VCaP (cell line): ENCODE results near the gene ADAMTS19.
"Not testable (repeated sequence)": the region's sequence is repeated elsewhere in the genome, so short reads cannot be mapped to it uniquely, and the experiment has no call there.

ENCODE experiments used
- H3K27ac ChIP-seq: fragments of 450-650 bp; 2 replicates; pipeline ENCODE4 v1.5.1; 2017
- CTCF ChIP-seq: fragments of 450-650 bp; conservative IDR thresholded peaks from 2 replicates; pipeline ENCODE4 v1.5.1; 2017; ENCODE audit warnings: mild to moderate bottlenecking, moderate library complexity

Gene ADAMTS19

GRCh38 chr5:129547137-129547536 is 87.0 kb downstream of the ADAMTS19 start:
- no peak overlapping the region for H3K27ac ChIP-seq
- TF ChIP-seq CTCF, result no peak

GRCh38 chr5:129554134-129554904 is 94.2 kb downstream of the ADAMTS19 start:
- H3K27ac ChIP-seq, result no peak overlapping the region
- no peak for TF ChIP-seq CTCF

DNA sequence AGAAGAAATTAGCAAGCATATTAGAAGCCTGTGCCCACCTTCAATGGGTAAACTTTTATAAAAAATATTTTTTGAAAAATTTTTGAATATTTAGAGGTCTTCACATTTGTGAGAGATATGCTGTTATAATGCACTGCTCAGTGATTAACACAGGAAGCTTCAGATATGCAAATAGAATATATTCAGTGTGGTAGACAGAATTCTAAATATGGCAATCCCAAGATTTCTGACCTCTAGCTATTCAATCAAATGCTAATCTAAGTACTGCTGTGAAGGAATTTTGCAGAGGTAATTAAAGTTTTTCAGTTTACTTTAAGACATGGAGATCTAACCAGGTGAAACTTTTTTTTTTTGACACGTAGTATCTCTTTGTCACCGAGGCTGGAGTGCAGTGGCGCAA is 103.5 kb downstream of the ADAMTS19 start:
- no peak for TF ChIP-seq CTCF
- H3K27ac ChIP-seq, result no peak overlapping the region

- H3K27ac ChIP-seq, result no peak overlapping the region
- no peak for TF ChIP-seq CTCF
Measured at GRCh38 chr5:129569295-129569694, 109.2 kb downstream of the ADAMTS19 start.

GRCh38 chr5:129572060-129572459 is 112.0 kb downstream of the ADAMTS19 start:
- no peak overlapping the region for H3K27ac ChIP-seq
- no peak for TF ChIP-seq CTCF

DNA sequence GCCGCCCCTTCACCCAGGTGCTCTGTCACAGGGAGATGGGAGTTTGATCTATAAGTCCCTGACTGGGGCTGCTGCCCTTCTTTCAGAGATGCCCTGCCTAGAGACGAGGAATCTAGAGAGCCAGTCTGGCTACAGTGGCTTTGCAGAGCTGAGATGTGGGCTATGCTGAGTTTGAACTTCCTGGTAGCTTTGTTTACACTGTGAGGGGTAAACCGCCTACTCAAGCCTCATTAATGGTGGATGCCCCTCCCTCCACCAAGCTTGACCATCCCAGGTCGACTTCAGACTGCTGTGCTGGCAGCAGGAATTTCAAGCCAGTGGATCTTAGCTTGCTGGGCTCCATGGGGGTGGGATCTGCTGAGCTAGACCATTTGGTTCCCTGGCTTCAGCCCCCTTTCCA is 124.4 kb downstream of the ADAMTS19 start:
- not testable (repeated sequence) for H3K27ac ChIP-seq

DNA sequence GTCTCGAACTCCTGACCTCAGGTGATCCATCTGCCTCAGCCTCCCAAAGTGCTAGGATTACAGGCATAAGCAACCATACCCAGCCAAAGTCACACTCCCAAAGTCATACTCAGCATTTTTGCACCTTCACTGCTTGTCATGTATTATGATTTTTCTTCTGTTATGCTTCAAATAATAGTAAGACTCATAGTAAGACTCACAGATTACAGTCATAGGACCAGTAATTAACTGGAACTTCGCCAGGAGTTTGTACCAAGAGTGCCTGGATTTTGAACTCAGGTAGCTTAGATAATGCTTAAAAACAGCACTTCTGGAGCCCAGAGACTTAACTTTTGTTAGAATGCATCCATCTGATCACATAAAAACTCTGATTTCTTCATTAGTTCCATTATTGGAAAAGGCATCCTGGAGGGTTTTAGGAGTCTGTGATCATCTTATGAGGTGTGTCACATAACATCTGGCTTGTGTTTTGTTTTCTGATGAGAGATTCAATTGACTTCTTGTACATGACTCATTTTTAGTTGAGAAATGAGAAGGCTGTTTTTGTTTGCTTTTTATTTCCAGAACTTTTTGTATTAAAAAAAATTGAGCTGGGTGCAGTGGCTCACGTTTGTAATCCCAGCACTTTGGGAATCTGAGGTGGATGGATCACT is 131.5 kb downstream of the ADAMTS19 start:
- no peak overlapping the region for H3K27ac ChIP-seq
- no peak for TF ChIP-seq CTCF

DNA sequence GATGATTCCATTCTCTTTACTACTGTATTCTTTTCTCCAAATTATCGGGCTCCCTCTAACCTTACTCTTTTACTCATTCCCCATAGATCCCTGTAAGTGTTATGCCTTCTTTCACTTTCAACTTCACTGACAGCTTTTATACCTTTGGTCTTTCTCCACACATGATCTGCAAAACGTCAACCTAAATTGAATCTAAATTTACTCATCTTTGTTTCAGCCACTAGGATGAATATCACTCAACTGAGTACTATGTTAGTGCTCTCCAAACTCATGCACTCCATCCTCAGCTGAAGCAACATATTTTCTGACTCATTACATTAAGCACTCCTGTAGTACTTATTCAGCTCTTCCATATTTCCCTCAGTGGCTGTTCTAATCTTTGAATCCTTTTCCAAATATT is 133.4 kb downstream of the ADAMTS19 start:
- TF ChIP-seq CTCF, result no peak
- H3K27ac ChIP-seq, result no peak overlapping the region
